ENCODE measurements around the gene GLYR1. TPM values are rescaled to one million over a fixed set of nuclear protein-coding genes. Genes with fewer than 3 reads are reported as not detected.

Gene GLYR1
- total RNA-seq, 4 donors from 2014 or later = 81.8 to 111 (median 98.8) TPM

GRCh38 chr16:4837733-4838501, 9.2 kb downstream of the GLYR1 start:
- Histone ChIP-seq H3K36me3 (peaks cover 63 to 96% (median 88%) of the 10 kb centered on the region in 4 donors), H3K4me1 (peaks cover 0 to 10% (median 6%) of the 10 kb centered on the region in 4 donors), H3K9me3 (no peaks in the 10 kb centered on the region), H3K27ac (replicated peaks in 1 of 4) (no peak overlapping the region), H3K4me3 (no peak overlapping the region), H3K27me3 (no peaks in the 10 kb centered on the region)
- TF ChIP-seq EP300 (IDR thresholded peaks at IDR 0.05) (no peak), POLR2AphosphoS5 (IDR thresholded peaks at IDR 0.05) (no peak), CTCF (IDR thresholded peaks at IDR 0.05) (no peak), POLR2A (IDR thresholded peaks at IDR 0.05; ENCODE audit: low read depth) (no peak)
- no peak for DNase-seq (ENCODE audit: extremely low spot score)
- 91% methylated on average over 13 of the region's 13 CpGs for WGBS
- intact Hi-C loops (cut with DNase I) = no loop called here

GRCh38 chr16:4836727-4837126, 10.4 kb downstream of the GLYR1 start:
- H3K27me3 ChIP-seq = no peaks in the 10 kb centered on the region
- no peak overlapping the region for H3K4me3 ChIP-seq
- DNase-seq (ENCODE audit: extremely low spot score) = no peak
- H3K27ac ChIP-seq (replicated peaks in 1 of 4) = no peak overlapping the region
- H3K36me3 ChIP-seq = peaks cover 62 to 96% (median 87%) of the 10 kb centered on the region in 4 donors
- H3K9me3 ChIP-seq = no peaks in the 10 kb centered on the region
- 92% methylated on average over 2 of the region's 2 CpGs for WGBS
- peaks cover 0 to 10% (median 6%) of the 10 kb centered on the region in 4 donors for H3K4me1 ChIP-seq
- TF ChIP-seq POLR2AphosphoS5 (IDR thresholded peaks at IDR 0.05) = no peak
- no peak for TF ChIP-seq CTCF (IDR thresholded peaks at IDR 0.05)
- no peak for TF ChIP-seq POLR2A (IDR thresholded peaks at IDR 0.05; ENCODE audit: low read depth)
- no peak for TF ChIP-seq EP300 (IDR thresholded peaks at IDR 0.05)
- intact Hi-C loops (cut with DNase I) = no loop called here

GRCh38 chr16:4833584-4833983, 13.5 kb downstream of the GLYR1 start:
- H3K4me1 ChIP-seq = peaks cover 4 to 11% (median 9%) of the 10 kb centered on the region in 4 donors
- DNase-seq (ENCODE audit: extremely low spot score) = no peak
- H3K27me3 ChIP-seq = no peaks in the 10 kb centered on the region
- H3K9me3 ChIP-seq = no peaks in the 10 kb centered on the region
- H3K36me3 ChIP-seq = peaks cover 63 to 96% (median 88%) of the 10 kb centered on the region in 4 donors
- H3K27ac ChIP-seq (replicated peaks in 1 of 4) = no peak overlapping the region
- WGBS = 100% methylated on average over 1 of the region's 1 CpG
- no peak overlapping the region for H3K4me3 ChIP-seq
- TF ChIP-seq CTCF (IDR thresholded peaks at IDR 0.05) = no peak
- TF ChIP-seq POLR2A (IDR thresholded peaks at IDR 0.05; ENCODE audit: low read depth) = no peak
- no peak for TF ChIP-seq EP300 (IDR thresholded peaks at IDR 0.05)
- no peak for TF ChIP-seq POLR2AphosphoS5 (IDR thresholded peaks at IDR 0.05)
- intact Hi-C loops (cut with DNase I) = no loop called here

GRCh38 chr16:4832698-4833343, 14.3 kb downstream of the GLYR1 start:
- Histone ChIP-seq H3K27me3 (no peaks in the 10 kb centered on the region), H3K4me3 (no peak overlapping the region), H3K4me1 (peaks cover 4 to 16% (median 10%) of the 10 kb centered on the region in 4 donors), H3K36me3 (peaks cover 56 to 96% (median 87%) of the 10 kb centered on the region in 4 donors), H3K9me3 (no peaks in the 10 kb centered on the region), H3K27ac (replicated peaks in 1 of 4) (no peak overlapping the region)
- intact Hi-C loops (cut with DNase I) = no loop called here
- 89% methylated on average over 6 of the region's 6 CpGs for WGBS
- no peak for TF ChIP-seq POLR2AphosphoS5 (IDR thresholded peaks at IDR 0.05)
- TF ChIP-seq POLR2A (IDR thresholded peaks at IDR 0.05; ENCODE audit: low read depth) = no peak
- TF ChIP-seq EP300 (IDR thresholded peaks at IDR 0.05) = no peak
- no peak for TF ChIP-seq CTCF (IDR thresholded peaks at IDR 0.05)
- no peak for DNase-seq (ENCODE audit: extremely low spot score)

Measured in esophagus muscularis mucosa (tissue), 4 donors.